ENCODE data around the gene RAD23B. TPM values are rescaled to one million over a fixed set of nuclear protein-coding genes. Genes with fewer than 3 reads are reported as not detected.

RAD23B gene
- total and polyA plus RNA-seq, 2 of the 13 experiments (the other 11 are each of a cell fraction or from before 2014, with no cell fraction given): 133 to 156 TPM

DNA sequence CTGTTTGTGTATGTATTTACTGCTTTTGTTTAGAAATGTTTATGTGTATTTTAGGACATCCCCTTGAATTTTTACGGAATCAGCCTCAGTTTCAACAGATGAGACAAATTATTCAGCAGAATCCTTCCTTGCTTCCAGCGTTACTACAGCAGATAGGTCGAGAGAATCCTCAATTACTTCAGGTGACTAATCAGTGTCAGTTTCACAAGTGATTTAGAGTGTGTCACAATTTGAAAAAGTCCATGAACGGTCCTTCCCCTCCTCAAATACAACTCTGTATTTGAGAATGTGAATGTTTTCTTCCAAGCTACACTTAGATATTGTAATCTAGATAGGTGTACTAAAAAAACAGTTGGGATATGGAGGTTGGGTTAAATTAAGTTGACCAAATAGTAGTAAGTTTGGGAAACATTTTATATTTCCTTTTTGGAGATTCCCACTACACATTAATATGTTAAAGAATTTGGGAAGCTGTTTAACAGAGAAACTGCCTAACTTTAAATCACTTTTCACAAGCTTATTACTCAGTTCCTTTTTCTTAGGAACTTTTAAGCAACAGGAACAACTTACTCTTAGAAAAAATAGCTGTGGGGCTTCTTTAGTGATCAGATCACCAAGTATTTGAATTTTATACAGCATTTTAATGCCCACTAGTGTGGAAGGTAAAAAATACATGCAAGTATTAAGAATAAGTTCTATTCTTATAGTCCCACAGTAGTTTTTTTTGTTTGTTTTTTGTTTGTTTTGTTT is 40.9 kb downstream of the RAD23B start (continued):
- TF ChIP-seq, protein P1, sequence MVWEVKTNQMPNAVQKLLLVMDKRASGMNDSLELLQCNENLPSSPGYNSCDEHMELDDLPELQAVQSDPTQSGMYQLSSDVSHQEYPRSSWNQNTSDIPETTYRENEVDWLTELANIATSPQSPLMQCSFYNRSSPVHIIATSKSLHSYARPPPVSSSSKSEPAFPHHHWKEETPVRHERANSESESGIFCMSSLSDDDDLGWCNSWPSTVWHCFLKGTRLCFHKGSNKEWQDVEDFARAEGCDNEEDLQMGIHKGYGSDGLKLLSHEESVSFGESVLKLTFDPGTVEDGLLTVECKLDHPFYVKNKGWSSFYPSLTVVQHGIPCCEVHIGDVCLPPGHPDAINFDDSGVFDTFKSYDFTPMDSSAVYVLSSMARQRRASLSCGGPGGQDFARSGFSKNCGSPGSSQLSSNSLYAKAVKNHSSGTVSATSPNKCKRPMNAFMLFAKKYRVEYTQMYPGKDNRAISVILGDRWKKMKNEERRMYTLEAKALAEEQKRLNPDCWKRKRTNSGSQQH (CRISPR knock-in tag; IDR thresholded peaks at IDR 0.05; ENCODE audit: low read depth): no peak
- no peak for TF ChIP-seq ZNF20 (CRISPR knock-in tag; IDR thresholded peaks at IDR 0.05)
- TF ChIP-seq, protein P2, sequence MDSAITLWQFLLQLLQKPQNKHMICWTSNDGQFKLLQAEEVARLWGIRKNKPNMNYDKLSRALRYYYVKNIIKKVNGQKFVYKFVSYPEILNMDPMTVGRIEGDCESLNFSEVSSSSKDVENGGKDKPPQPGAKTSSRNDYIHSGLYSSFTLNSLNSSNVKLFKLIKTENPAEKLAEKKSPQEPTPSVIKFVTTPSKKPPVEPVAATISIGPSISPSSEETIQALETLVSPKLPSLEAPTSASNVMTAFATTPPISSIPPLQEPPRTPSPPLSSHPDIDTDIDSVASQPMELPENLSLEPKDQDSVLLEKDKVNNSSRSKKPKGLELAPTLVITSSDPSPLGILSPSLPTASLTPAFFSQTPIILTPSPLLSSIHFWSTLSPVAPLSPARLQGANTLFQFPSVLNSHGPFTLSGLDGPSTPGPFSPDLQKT (CRISPR knock-in tag; IDR thresholded peaks at IDR 0.05; ENCODE audit: borderline replicate concordance): no peak

DNA sequence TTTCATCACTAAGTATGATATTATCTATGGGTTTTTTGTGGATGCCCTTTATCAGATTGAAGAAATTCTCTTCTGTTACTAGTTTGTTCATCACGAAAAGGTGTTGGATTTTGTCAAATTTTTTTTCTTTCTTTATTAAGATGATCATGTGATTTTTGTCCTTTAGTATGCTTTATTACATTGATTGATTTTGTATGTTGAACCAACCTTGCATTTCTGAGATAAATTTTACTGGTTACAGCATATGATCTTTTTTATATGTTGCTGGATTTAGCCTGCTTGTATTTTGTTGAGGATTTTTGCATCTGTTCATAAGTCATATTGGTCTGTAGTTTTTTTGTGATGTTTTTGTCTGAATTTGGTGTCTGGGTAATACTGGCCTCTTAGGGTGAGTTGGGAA is 42.8 kb downstream of the RAD23B start:
- WGBS (ENCODE audit: low lambda C conversion rate): 100% methylated on average over 1 of the region's 1 CpG
- no peak overlapping the region for H3K27ac ChIP-seq (ENCODE audit: extremely low read length, insufficient read depth, low read length)
- TF ChIP-seq NFYB (CRISPR knock-in tag; IDR thresholded peaks at IDR 0.05) (no peak), ZNF441 (CRISPR knock-in tag; IDR thresholded peaks at IDR 0.05; ENCODE audit: borderline replicate concordance) (no peak), U2AF1 (optimal IDR thresholded peaks at IDR 0.05; ENCODE audit: low read depth, low read length) (no peak), ZC3H13 (CRISPR knock-in tag; IDR thresholded peaks at IDR 0.05) (no peak), NFE2L2 (IDR thresholded peaks at IDR 0.05; ENCODE audit: low read length) (no peak)
- TF ChIP-seq, protein P3, sequence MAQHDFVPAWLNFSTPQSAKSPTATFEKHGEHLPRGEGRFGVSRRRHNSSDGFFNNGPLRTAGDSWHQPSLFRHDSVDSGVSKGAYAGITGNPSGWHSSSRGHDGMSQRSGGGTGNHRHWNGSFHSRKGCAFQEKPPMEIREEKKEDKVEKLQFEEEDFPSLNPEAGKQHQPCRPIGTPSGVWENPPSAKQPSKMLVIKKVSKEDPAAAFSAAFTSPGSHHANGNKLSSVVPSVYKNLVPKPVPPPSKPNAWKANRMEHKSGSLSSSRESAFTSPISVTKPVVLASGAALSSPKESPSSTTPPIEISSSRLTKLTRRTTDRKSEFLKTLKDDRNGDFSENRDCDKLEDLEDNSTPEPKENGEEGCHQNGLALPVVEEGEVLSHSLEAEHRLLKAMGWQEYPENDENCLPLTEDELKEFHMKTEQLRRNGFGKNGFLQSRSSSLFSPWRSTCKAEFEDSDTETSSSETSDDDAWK (CRISPR knock-in tag; IDR thresholded peaks at IDR 0.05): no peak
- intact Hi-C loops (cut with micrococcal nuclease; ENCODE audit: unreplicated experiment) (no loop called here), in situ Hi-C loops (cut with HindIII; ENCODE audit: extremely low pct_ligation_motif_present, low pct_unique_long_range_greater_than_20kb) (no loop called here)
- CTCF ChIA-PET (ENCODE audit: low intra/inter-chr PET ratio, low total read pairs): no interaction called here
- H3K36me3 ChIP-seq (replicated peaks in 1 of 2; ENCODE audit: control insufficient read depth in 1 of 2, insufficient read depth in 2 of 2, low read length in 2 of 2): peaks cover 9 to 61% of the 10 kb centered on the region in 2 experiments
- H3K4me3 ChIP-seq (replicated peaks in 1 of 3; ENCODE audit: insufficient read depth in 1 of 3, low read depth in 2 of 3, low read length in 3 of 3): no peak overlapping the region
- no peaks in the 10 kb centered on the region for H3K9me3 ChIP-seq (ENCODE audit: low read length)
- no peak overlapping the region for H2AFZ ChIP-seq (ENCODE audit: low read length)
- no peak for FAIRE-seq
- no peak for ATAC-seq
- H3K4me2 ChIP-seq (ENCODE audit: low read depth, low read length): no peak overlapping the region
- no peak overlapping the region for H3K9ac ChIP-seq (ENCODE audit: insufficient read depth, low read depth, low read length)
- H3K79me2 ChIP-seq (ENCODE audit: insufficient read depth, low read length): peaks cover 60% of the 10 kb centered on the region
- BruUV-seq (replicated peaks): no TSS peak
- no peak for DNase-seq (ENCODE audit: low spot score)
- peaks cover 20% of the 10 kb centered on the region for H3K4me1 ChIP-seq (ENCODE audit: insufficient read depth, low read length)
- POLR2A ChIA-PET: no interaction called here
- H3K27me3 ChIP-seq (ENCODE audit: control insufficient read depth in 1 of 2, insufficient read depth in 2 of 2, low read length in 2 of 2): no peaks in the 10 kb centered on the region
- peaks cover 35% of the 10 kb centered on the region for H4K20me1 ChIP-seq (ENCODE audit: insufficient read depth, low read length)

Measured in HepG2 (cell line).